SU-DHL-6 (cell line): ENCODE data around the gene MINK1.

Experiments
- H2AFZ ChIP-seq: fragments of 200-600 bp; sonication (generic); 2 replicates; pipeline ENCODE4 v1.6.1; 2014; ENCODE audit warnings: low read depth, mild to moderate bottlenecking, moderate library complexity, mixed read lengths, antibody characterized with exemption, low read length; ENCODE audit not compliant: severe bottlenecking
- H3F3A ChIP-seq: fragments of 200-600 bp; shearing (Covaris generic); 2 replicates; pipeline ENCODE4 v1.6.0; 2016; ENCODE audit warnings: antibody characterized with exemption, mild to moderate bottlenecking; ENCODE audit not compliant: insufficient read depth
- H3K27ac ChIP-seq: fragments of 200-600 bp; sonication (generic); 2 replicates; pipeline ENCODE4 v1.5.1; 2016; ENCODE audit warnings: low read depth, mild to moderate bottlenecking, low read length, moderate library complexity, mixed read lengths
- H3K27me3 ChIP-seq: fragments of 200-600 bp; sonication (generic), shearing (Covaris generic); 2 replicates; pipeline ENCODE4 v1.6.0; 2014; ENCODE audit warnings: mild to moderate bottlenecking, low read length
- H3K36me3 ChIP-seq: fragments of 200-600 bp; sonication (generic); 2 replicates; pipeline ENCODE4 v1.6.1; 2014; ENCODE audit warnings: mild to moderate bottlenecking, low read length, mixed read lengths
- H3K4me2 ChIP-seq: fragments of 300-600, 200-600 bp; shearing (Covaris generic), sonication (generic); 2 replicates; pipeline ENCODE4 v1.6.0; 2014; ENCODE audit warnings: low read length, low read depth, mild to moderate bottlenecking; ENCODE audit not compliant: poor library complexity, severe bottlenecking
- H3K4me3 ChIP-seq: fragments of 200-600 bp; sonication (generic); 2 replicates; pipeline ENCODE4 v1.5.1; 2014; ENCODE audit warnings: antibody characterized with exemption, low read length, mild to moderate bottlenecking, mixed read lengths; ENCODE audit not compliant: insufficient read depth, poor library complexity, severe bottlenecking
- H3K79me2 ChIP-seq: fragments of 200-600 bp; sonication (generic); 2 replicates; pipeline ENCODE4 v1.6.1; 2014; ENCODE audit warnings: mild to moderate bottlenecking, low read length, moderate library complexity; ENCODE audit not compliant: insufficient read depth
- H3K9ac ChIP-seq: fragments of 200-600 bp; sonication (generic); 2 replicates; pipeline ENCODE4 v1.7.0; 2014; ENCODE audit warnings: mild to moderate bottlenecking, low read length
- H3K9me2 ChIP-seq: fragments of 200-600 bp; sonication (generic); replicated peaks from 2 replicates; pipeline ENCODE4 v1.6.1; 2014; ENCODE audit warnings: low read length; ENCODE audit not compliant: insufficient read depth
- H3K9me3 ChIP-seq: fragments of 200-600 bp; sonication (generic); 2 replicates; pipeline ENCODE4 v1.6.1; 2014; ENCODE audit warnings: low read length, mixed read lengths; ENCODE audit not compliant: insufficient read depth
- H4K20me1 ChIP-seq: fragments of 200-600 bp; sonication (generic); 2 replicates; pipeline ENCODE4 v1.6.1; 2014; ENCODE audit warnings: low read depth, mild to moderate bottlenecking, antibody characterized with exemption, low read length, moderate library complexity, mixed read lengths
- CTCF ChIP-seq: fragments of 200-600 bp; sonication (generic); IDR thresholded peaks from one replicate; pipeline ENCODE4 v1.5.1; 2017; ENCODE audit warnings: antibody characterized with exemption, mild to moderate bottlenecking, low read length, moderate library complexity; ENCODE audit not compliant: insufficient read depth, poor library complexity, severe bottlenecking
- EZH2phosphoT487 ChIP-seq: fragments of 200-600 bp; sonication (generic), shearing (Covaris generic); conservative IDR thresholded peaks from 2 replicates; pipeline ENCODE4 v1.6.1; 2018; ENCODE audit warnings: mild to moderate bottlenecking, antibody characterized with exemption, low read length, moderate library complexity, mixed read lengths

MINK1 gene

DNA sequence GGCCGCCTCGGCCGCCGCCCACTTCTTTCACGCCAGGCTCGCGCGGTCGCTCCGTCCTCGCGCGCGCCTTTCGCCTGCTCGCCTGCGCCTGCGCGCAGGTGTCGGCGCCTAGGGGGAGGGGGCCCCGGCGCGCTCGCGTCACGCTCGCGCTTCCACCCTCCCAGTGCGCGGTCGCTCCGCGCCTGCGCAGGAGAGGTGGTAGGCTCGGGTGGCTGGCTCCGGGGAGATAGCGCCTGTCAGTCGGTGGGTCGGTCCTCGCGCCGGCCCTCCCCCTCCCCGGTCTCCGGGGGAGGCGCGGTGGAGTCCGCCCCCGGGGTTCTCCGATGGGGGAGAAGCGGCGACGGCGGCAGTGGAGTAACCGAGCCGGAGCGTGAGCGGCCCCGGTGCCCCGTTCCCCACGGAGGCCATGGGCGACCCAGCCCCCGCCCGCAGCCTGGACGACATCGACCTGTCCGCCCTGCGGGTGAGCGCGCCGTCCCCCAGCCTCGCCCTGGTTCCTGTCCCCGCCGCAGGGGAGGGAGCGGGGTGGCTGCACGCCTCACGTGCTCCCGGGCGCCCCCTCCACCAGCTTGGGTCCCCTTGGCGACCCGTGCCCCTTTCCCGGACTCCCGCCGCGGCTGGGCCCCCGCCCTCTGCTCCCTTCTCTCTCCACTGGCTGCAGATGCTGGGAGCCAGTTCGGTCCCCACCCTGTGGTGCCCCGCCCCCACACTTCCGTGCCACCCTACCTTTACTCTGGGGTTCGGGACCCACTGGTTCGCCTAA, at the start of gene MINK1:
Gene MINK1, plus strand, starts transcription at position 163 of the 763 bp plus-strand sequence. Its CDS starts 244 bp downstream, at position 407.
- Histone ChIP-seq H3K9me3 (no peaks in the 10 kb centered on the region), H3K4me2 (peak within 1 kb of the TSS; percentile 83), H2AFZ (peak within 1 kb of the TSS; percentile 99), H3K27me3 (no peaks in the 10 kb centered on the region), H3K9me2 (no peaks in the 10 kb centered on the region), H4K20me1 (no peaks in the 10 kb centered on the region), H3K9ac (peak within 1 kb of the TSS; percentile 90), H3K27ac (peak within 1 kb of the TSS; percentile 21; the same call in 1 of the 2 replicates), H3K4me3 (peak within 1 kb of the TSS; percentile 81), H3F3A (0 out of 2 replicates have a peak, but pooled peaks cover 6% of the 10 kb centered on the region), H3K79me2 (peaks cover 35% of the 10 kb centered on the region), H3K36me3 (no peaks in the 10 kb centered on the region)
- TF ChIP-seq EZH2phosphoT487 (no peak), CTCF (no peak)

- H4K20me1 ChIP-seq = no peaks in the 10 kb centered on the region
- H3K9me2 ChIP-seq = no peaks in the 10 kb centered on the region
- H3K36me3 ChIP-seq = no peaks in the 10 kb centered on the region
- no peaks in the 10 kb centered on the region for H3K9me3 ChIP-seq
- H3K4me3 ChIP-seq = no peak overlapping the region
- no peak overlapping the region for H2AFZ ChIP-seq
- no peak overlapping the region for H3K4me2 ChIP-seq
- no peaks in the 10 kb centered on the region for H3K79me2 ChIP-seq
- H3K27ac ChIP-seq = no peak overlapping the region
- H3F3A ChIP-seq = 0 out of 2 replicates have a peak, but pooled peaks cover 4% of the 10 kb centered on the region
- no peaks in the 10 kb centered on the region for H3K27me3 ChIP-seq
- H3K9ac ChIP-seq = no peak overlapping the region
- TF ChIP-seq CTCF = no peak
- TF ChIP-seq EZH2phosphoT487 = no peak
Observed at GRCh38 chr17:4785311-4786105, 47.6 kb upstream of the MINK1 start.

DNA sequence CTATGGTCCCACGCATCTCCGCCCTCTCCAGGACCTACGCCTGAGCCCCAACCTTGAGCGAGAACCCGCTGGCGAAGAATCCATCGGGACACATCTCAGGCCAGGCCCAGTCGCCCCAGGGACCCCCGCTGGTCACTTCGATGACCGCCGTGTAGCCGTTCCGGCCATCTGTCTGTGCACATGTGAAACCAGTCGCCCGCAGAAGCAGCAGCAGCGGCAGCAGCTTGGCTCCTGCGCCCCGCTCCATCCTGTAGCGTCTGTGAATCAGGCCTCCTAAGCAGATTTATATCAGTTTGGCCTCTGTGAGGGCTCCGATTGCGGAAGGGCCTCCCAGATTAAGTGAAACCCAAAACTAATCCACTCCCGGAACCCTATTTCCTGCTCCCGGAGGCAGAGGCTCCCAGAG, 47.0 kb upstream of the MINK1 start, which contains the start of gene VMO1:
Gene VMO1, minus strand, starts transcription at position 259 of the 406 bp plus-strand sequence. Its CDS starts 12 bp downstream, at position 247.
- Histone ChIP-seq H4K20me1 (no peaks in the 10 kb centered on the region), H3K27me3 (no peaks in the 10 kb centered on the region), H3F3A (0 out of 2 replicates have a peak, but pooled peaks cover 4% of the 10 kb centered on the region), H3K9ac (no peak within 1 kb of the TSS), H3K79me2 (no peaks in the 10 kb centered on the region), H3K9me2 (no peaks in the 10 kb centered on the region), H3K4me2 (no peak within 1 kb of the TSS), H2AFZ (no peak within 1 kb of the TSS), H3K36me3 (no peaks in the 10 kb centered on the region), H3K27ac (no peak within 1 kb of the TSS), H3K4me3 (no peak within 1 kb of the TSS), H3K9me3 (no peaks in the 10 kb centered on the region)
- TF ChIP-seq EZH2phosphoT487 = no peak
- no peak for TF ChIP-seq CTCF
